Gastrocnemius medialis (tissue), 4 donors: ENCODE results near the gene LAMB1. TPM values are rescaled to one million over a fixed set of nuclear protein-coding genes. Genes with fewer than 3 reads are reported as not detected.
A peak's percentile ranks its signal among the peaks of the same experiment; 100 is the strongest.

ENCODE experiments used
- ATAC-seq, 2 donors: fragments of 150-250 bp; one replicate each; pipeline ENCODE4 v1.9.1; 2016
- DNase-seq, 2 donors: peaks; one replicate each; pipeline ENCODE4 v3.0.0-alpha.2; 2019
- H3K27ac ChIP-seq, 4 donors: fragments of 200-600 bp; sonication (generic); 1 replicate in 1 of 4; 2 replicates in 3 of 4; pipeline ENCODE4 v1.5.1; 2016 to 2018; ENCODE audit warnings: mild to moderate bottlenecking in 2 of 4, moderate library complexity in 1 of 4
- H3K27me3 ChIP-seq, 3 donors: fragments of 200-600 bp; sonication (generic) in 2 of 3; 1 replicate in 1 of 3; 2 replicates in 2 of 3; pipeline versions ENCODE4 v1.5.1 to v1.6.0; 2016 to 2019; ENCODE audit warnings: mild to moderate bottlenecking in 1 of 3, moderate library complexity in 1 of 3
- H3K36me3 ChIP-seq, 2 donors: fragments of 200-600 bp; sonication (generic) in 1 of 2; one replicate each; pipeline ENCODE4 v1.5.1; 2017 to 2018
- H3K4me1 ChIP-seq, 2 donors: fragments of 200-600 bp; sonication (generic) in 1 of 2; one replicate each; pipeline ENCODE4 v1.5.1; 2016 to 2017; ENCODE audit warnings: mild to moderate bottlenecking in 2 of 2
- H3K4me3 ChIP-seq, 4 donors: fragments of 200-600 bp; sonication (generic) in 3 of 4; 1 replicate in 1 of 4; 2 replicates in 3 of 4; pipeline ENCODE4 v1.5.1; 2016 to 2019; ENCODE audit warnings: mild to moderate bottlenecking in 2 of 4
- H3K9me3 ChIP-seq, 3 donors: fragments of 200-600 bp; sonication (generic) in 2 of 3; 1 replicate in 1 of 3; 2 replicates in 2 of 3; pipeline ENCODE4 v1.5.1; 2016 to 2019
- CTCF ChIP-seq, 5 experiments: fragments of 450-650 bp in 3 of 5; fragments of 200-600 bp in 2 of 5; sonication (generic) in 2 of 5; IDR thresholded peaks in 4 of 5; conservative IDR thresholded peaks in 1 of 5; 1 replicate in 4 of 5; 2 replicates in 1 of 5; pipeline ENCODE4 v1.5.1; 2016 to 2019; ENCODE audit warnings: antibody characterized with exemption in 5 of 5, mild to moderate bottlenecking in 3 of 5, moderate library complexity in 3 of 5
- POLR2A ChIP-seq, 2 donors: fragments of 450-650 bp; IDR thresholded peaks; one replicate each; pipeline ENCODE4 v1.6.1; 2017; ENCODE audit warnings: antibody characterized with exemption in 2 of 2, mild to moderate bottlenecking in 2 of 2, moderate library complexity in 2 of 2
- in situ Hi-C, 4 donors: fragments of 200-750 bp; cut with MboI; loops; one replicate each; pipeline versions ENCODE4 v1.15.0 to v1.8.0; 2017; ENCODE audit warnings: low sequenced_read_pairs in 4 of 4
- intact Hi-C: fragments of 100-400 bp; cut with DNase I; formaldehyde crosslinking; loops from one replicate; pipeline ENCODE4 v1.15.1; 2023; ENCODE audit warnings: low total_unique reads
- total RNA-seq, 4 donors: library from RNA; depleted of rRNA; stranded (reverse); fragments of >200 nt; gene quantifications; one replicate each; pipeline versions ENCODE4 v1.1.0 to v1.2.3, GENCODE V29; 2016

The LAMB1 gene
- total RNA-seq, 4 donors from 2014 or later = 14.5 to 56.6 (median 29.8) TPM

- intact Hi-C loops = loop anchor here (10.0 kb wide), 1 partner anchor 75 kb away; the partner anchor contains the start of gene DLD
- no peak for DNase-seq
Measured at GRCh38 chr7:107969856-107970255, 33.1 kb downstream of the LAMB1 start.

GRCh38 chr7:107968449-107968848 is 34.5 kb downstream of the LAMB1 start:
- Histone ChIP-seq H3K4me1 (peaks cover 15 to 27% of the 10 kb centered on the region in 2 donors), H3K36me3 (no peaks in the 10 kb centered on the region), H3K4me3 (no peak overlapping the region), H3K9me3 (no peaks in the 10 kb centered on the region), H3K27ac (no peak overlapping the region), H3K27me3 (no peaks in the 10 kb centered on the region)
- DNase-seq (no peak), ATAC-seq (no peak)
- intact Hi-C loops = no loop called here
- TF ChIP-seq CTCF (IDR thresholded peaks at IDR 0.05 in 4 of 5, conservative IDR thresholded peaks at IDR 0.05 in 1 of 5) (no peak), POLR2A (IDR thresholded peaks at IDR 0.05) (no peak)
- in situ Hi-C loops = no loop called here

More at GRCh38 chr7:107969856-107970255, 33.1 kb downstream of the LAMB1 start:
- H3K27ac ChIP-seq = peak overlapping the region; percentile 69 to 75 (median 72)
- no peak overlapping the region for H3K4me3 ChIP-seq
- no peaks in the 10 kb centered on the region for H3K9me3 ChIP-seq
- no peak for ATAC-seq
- no peak for TF ChIP-seq CTCF (IDR thresholded peaks at IDR 0.05 in 4 of 5, conservative IDR thresholded peaks at IDR 0.05 in 1 of 5)
- TF ChIP-seq POLR2A (IDR thresholded peaks at IDR 0.05) = no peak
- H3K36me3 ChIP-seq = no peaks in the 10 kb centered on the region
- in situ Hi-C loops = no loop called here
- no peaks in the 10 kb centered on the region for H3K27me3 ChIP-seq
- peaks cover 15 to 31% of the 10 kb centered on the region in 2 donors for H3K4me1 ChIP-seq

DNA sequence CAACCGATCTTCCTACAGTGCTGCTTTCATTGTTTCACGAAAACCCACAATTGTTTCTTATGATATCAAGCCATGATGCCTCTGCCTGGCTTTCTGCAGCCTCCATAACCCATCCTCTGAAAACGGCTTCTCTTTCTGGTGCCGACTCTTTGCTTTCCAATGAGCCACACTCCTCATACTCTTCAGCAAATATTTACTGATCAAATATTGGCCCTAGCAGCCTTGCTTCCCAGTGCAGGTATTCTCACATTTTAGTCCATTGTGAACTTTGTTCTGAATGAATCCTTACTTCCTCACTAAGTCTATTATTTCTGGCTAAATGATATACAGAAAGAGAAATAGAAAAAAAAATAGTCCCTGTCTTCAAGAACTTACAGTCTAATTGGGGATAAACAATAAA is 35.5 kb downstream of the LAMB1 start:
- intact Hi-C loops (no loop called here), in situ Hi-C loops (no loop called here)
- DNase-seq = no peak
- Histone ChIP-seq H3K4me3 (no peak overlapping the region), H3K9me3 (no peaks in the 10 kb centered on the region), H3K36me3 (no peaks in the 10 kb centered on the region), H3K4me1 (peaks cover 15 to 24% of the 10 kb centered on the region in 2 donors), H3K27ac (peak overlapping the region in 1 of 4 donors; percentile 22), H3K27me3 (no peaks in the 10 kb centered on the region)
- no peak for ATAC-seq
- TF ChIP-seq CTCF (IDR thresholded peaks at IDR 0.05 in 4 of 5, conservative IDR thresholded peaks at IDR 0.05 in 1 of 5) = no peak
- TF ChIP-seq POLR2A (IDR thresholded peaks at IDR 0.05) = no peak

GRCh38 chr7:107966711-107967110 is 36.2 kb downstream of the LAMB1 start:
- TF ChIP-seq POLR2A (IDR thresholded peaks at IDR 0.05) (no peak), CTCF (IDR thresholded peaks at IDR 0.05 in 4 of 5, conservative IDR thresholded peaks at IDR 0.05 in 1 of 5) (no peak)
- peak; percentile 27 to 38 for ATAC-seq
- intact Hi-C loops (no loop called here), in situ Hi-C loops (no loop called here)
- Histone ChIP-seq H3K4me3 (no peak overlapping the region), H3K27ac (peak overlapping the region in 1 of 4 donors; percentile 16), H3K36me3 (no peaks in the 10 kb centered on the region), H3K9me3 (no peaks in the 10 kb centered on the region), H3K4me1 (peaks cover 13 to 23% of the 10 kb centered on the region in 2 donors), H3K27me3 (no peaks in the 10 kb centered on the region)
- DNase-seq = no peak

- intact Hi-C loops (no loop called here), in situ Hi-C loops (no loop called here)
- peaks cover 5 to 7% (median 6%) of the 10 kb centered on the region in 3 donors for H3K27me3 ChIP-seq
- no peak overlapping the region for H3K4me3 ChIP-seq
- H3K9me3 ChIP-seq = no peaks in the 10 kb centered on the region
- no peak for ATAC-seq
- peaks cover 5 to 8% of the 10 kb centered on the region in 2 donors for H3K4me1 ChIP-seq
- DNase-seq = no peak
- TF ChIP-seq CTCF (IDR thresholded peaks at IDR 0.05 in 4 of 5, conservative IDR thresholded peaks at IDR 0.05 in 1 of 5) = no peak
- no peak for TF ChIP-seq POLR2A (IDR thresholded peaks at IDR 0.05)
- H3K27ac ChIP-seq = no peak overlapping the region
- no peaks in the 10 kb centered on the region for H3K36me3 ChIP-seq
Measured at GRCh38 chr7:107964510-107964909, 38.5 kb downstream of the LAMB1 start.
